ENCODE data around the gene NAA10. TPM values are rescaled to one million over a fixed set of nuclear protein-coding genes. Genes with fewer than 3 reads are reported as not detected.

The NAA10 gene
- polyA plus RNA-seq, 1 donor = 62.1 TPM

GRCh38 chrX:153910446-153910845 is 24.4 kb downstream of the NAA10 start:
- no peak for DNase-seq

GRCh38 chrX:153909980-153910360 is 24.9 kb downstream of the NAA10 start:
- no peak for DNase-seq

- no peak for DNase-seq
Observed at GRCh38 chrX:153909024-153909979, 25.5 kb downstream of the NAA10 start.

GRCh38 chrX:153908219-153908860 is 26.5 kb downstream of the NAA10 start:
- no peak for DNase-seq

GRCh38 chrX:153907456-153907855 is 27.4 kb downstream of the NAA10 start:
- no peak for DNase-seq

- DNase-seq = no peak
Observed at GRCh38 chrX:153906126-153906917, 28.5 kb downstream of the NAA10 start.

- no peak for DNase-seq
Observed at GRCh38 chrX:153905481-153906095, 29.2 kb downstream of the NAA10 start.

GRCh38 chrX:153903991-153904957 is 30.6 kb downstream of the NAA10 start, which contains the start of gene AVPR2:
TSS of gene AVPR2 (plus strand) at chrX:153904673. CDS start at chrX:153905146, 473 bp downstream.
- no peak for DNase-seq

GRCh38 chrX:153903238-153903980 is 31.4 kb downstream of the NAA10 start:
- no peak for DNase-seq

GRCh38 chrX:153902385-153902784 is 32.5 kb downstream of the NAA10 start:
- no peak for DNase-seq

- no peak for DNase-seq
Observed at GRCh38 chrX:153901753-153902140, 33.1 kb downstream of the NAA10 start.

GRCh38 chrX:153900831-153901752 is 33.7 kb downstream of the NAA10 start:
- no peak for DNase-seq

GRCh38 chrX:153897899-153898298 is 36.9 kb downstream of the NAA10 start:
- no peak for DNase-seq

- no peak for DNase-seq
Observed at GRCh38 chrX:153889123-153889522, 45.7 kb downstream of the NAA10 start.

GRCh38 chrX:153888344-153888743 is 46.5 kb downstream of the NAA10 start:
- no peak for DNase-seq

GRCh38 chrX:153887385-153887784 is 47.5 kb downstream of the NAA10 start:
- no peak for DNase-seq

GRCh38 chrX:153886915-153887314 is 47.9 kb downstream of the NAA10 start:
- DNase-seq = no peak

- no peak for DNase-seq
Observed at GRCh38 chrX:153885968-153886903, 48.6 kb downstream of the NAA10 start, which contains the start of gene L1CAM. TSS of gene L1CAM (minus strand) at chrX:153886173. CDS start at chrX:153875836, 10,337 bp downstream.
